Suprapubic skin (tissue), 3 donors: ENCODE data around the gene PLA2R1.

Experiments
- POLR2A ChIP-seq, 2 donors: fragments of 450-650 bp; IDR thresholded peaks; one replicate each; pipeline ENCODE4 v1.6.1; 2017; ENCODE audit warnings: antibody characterized with exemption in 2 of 2, mild to moderate bottlenecking in 2 of 2, moderate library complexity in 2 of 2
- TF ChIP-seq, protein P1 (sequence below), 2 donors: fragments of 200-600 bp in 1 of 2; fragments of 450-650 bp in 1 of 2; sonication (generic) in 1 of 2; IDR thresholded peaks; one replicate each; pipeline ENCODE4 v1.5.1; 2016 to 2019; ENCODE audit warnings: antibody characterized with exemption in 2 of 2, mild to moderate bottlenecking in 1 of 2, moderate library complexity in 1 of 2

DNA sequence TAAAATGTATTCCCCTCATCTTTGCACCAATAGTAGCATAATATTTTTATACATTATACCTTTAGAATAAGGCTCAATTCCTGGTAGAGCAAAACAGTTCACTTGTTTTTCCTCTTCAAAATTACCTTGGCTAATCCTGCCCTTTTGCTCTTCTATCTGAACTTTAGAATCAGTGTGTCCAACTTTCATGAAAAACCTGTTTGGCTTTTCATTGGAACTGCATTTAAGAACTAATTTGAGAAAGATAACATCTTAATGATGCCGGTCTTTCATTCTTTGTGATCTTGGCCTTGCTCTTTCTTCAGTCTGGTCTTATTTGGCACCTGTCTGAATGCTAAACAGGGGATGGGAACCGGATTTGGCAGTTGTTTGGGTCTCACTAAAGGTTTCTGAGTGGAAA lies 151.5 kb downstream of the PLA2R1 start:
- TF ChIP-seq, protein P1, sequence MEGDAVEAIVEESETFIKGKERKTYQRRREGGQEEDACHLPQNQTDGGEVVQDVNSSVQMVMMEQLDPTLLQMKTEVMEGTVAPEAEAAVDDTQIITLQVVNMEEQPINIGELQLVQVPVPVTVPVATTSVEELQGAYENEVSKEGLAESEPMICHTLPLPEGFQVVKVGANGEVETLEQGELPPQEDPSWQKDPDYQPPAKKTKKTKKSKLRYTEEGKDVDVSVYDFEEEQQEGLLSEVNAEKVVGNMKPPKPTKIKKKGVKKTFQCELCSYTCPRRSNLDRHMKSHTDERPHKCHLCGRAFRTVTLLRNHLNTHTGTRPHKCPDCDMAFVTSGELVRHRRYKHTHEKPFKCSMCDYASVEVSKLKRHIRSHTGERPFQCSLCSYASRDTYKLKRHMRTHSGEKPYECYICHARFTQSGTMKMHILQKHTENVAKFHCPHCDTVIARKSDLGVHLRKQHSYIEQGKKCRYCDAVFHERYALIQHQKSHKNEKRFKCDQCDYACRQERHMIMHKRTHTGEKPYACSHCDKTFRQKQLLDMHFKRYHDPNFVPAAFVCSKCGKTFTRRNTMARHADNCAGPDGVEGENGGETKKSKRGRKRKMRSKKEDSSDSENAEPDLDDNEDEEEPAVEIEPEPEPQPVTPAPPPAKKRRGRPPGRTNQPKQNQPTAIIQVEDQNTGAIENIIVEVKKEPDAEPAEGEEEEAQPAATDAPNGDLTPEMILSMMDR (IDR thresholded peaks at IDR 0.05) = no peak
- TF ChIP-seq POLR2A (IDR thresholded peaks at IDR 0.05) = no peak
